Ovary (tissue), 9 donors: ENCODE measurements around the gene CENPE. TPM values are rescaled to one million over a fixed set of nuclear protein-coding genes. Genes with fewer than 3 reads are reported as not detected.

ENCODE experiments used
- DNase-seq, 5 donors: peaks; one replicate each; pipeline ENCODE4 v3.0.0-alpha.2; 2019 to 2020
- H3K27ac ChIP-seq, 2 donors: fragments of 200-600 bp; one replicate each; pipeline versions ENCODE4 v1.5.1 to v1.8.0; 2019 to 2022
- H3K27me3 ChIP-seq: fragments of 200-600 bp; one replicate; pipeline ENCODE4 v1.8.0; 2022
- H3K36me3 ChIP-seq: fragments of 200-600 bp; sonication (generic); one replicate; pipeline ENCODE4 v1.5.1; 2019
- H3K4me1 ChIP-seq: one replicate; pipeline ENCODE4 v1.8.1; 2013; ENCODE audit warnings: mild to moderate bottlenecking, moderate library complexity; ENCODE audit not compliant: insufficient read depth
- H3K4me3 ChIP-seq: fragments of 200-600 bp; sonication (generic); one replicate; pipeline ENCODE4 v1.5.1; 2017
- H3K9me3 ChIP-seq, 2 donors: fragments of 200-600 bp in 1 of 2; sonication (generic) in 1 of 2; one replicate each; pipeline versions ENCODE4 v1.5.1 to v1.8.1; 2013 to 2019; ENCODE audit warnings: mild to moderate bottlenecking in 1 of 2, moderate library complexity in 1 of 2
- CTCF ChIP-seq, 3 donors: fragments of 450-650 bp in 2 of 3; fragments of 200-600 bp in 1 of 3; IDR thresholded peaks; one replicate each; pipeline versions ENCODE4 v1.5.1 to v1.8.0; 2016 to 2022; ENCODE audit warnings: antibody characterized with exemption in 3 of 3, mild to moderate bottlenecking in 1 of 3
- EP300 ChIP-seq: sonication (generic); formaldehyde crosslinking; IDR thresholded peaks from one replicate; pipeline ENCODE4 v1.6.1; 2017; ENCODE audit warnings: antibody characterized with exemption
- POLR2A ChIP-seq: fragments of 450-650 bp; IDR thresholded peaks from one replicate; pipeline ENCODE4 v1.6.1; 2017; ENCODE audit warnings: antibody characterized with exemption, mild to moderate bottlenecking, moderate library complexity
- WGBS, 3 donors: extraction: QIAGEN DNeasy Blood & Tissue Kit in 1 of 3; methylation state at CpG; one replicate each; pipeline versions ENCODE4 v1.1.5 to v1.1.7; 2013 to 2017; 5-methylcytosine and 5-hydroxymethylcytosine counted together
- intact Hi-C, 4 donors: fragments of 100-400 bp; cut with DNase I; formaldehyde crosslinking; loops; one replicate each; pipeline versions ENCODE4 v1.11.0 to v1.15.1; 2022 to 2023
- polyA plus RNA-seq, 2 donors: library from polyadenylated mRNA; stranded (reverse); fragments of 200-250 nt in 1 of 2; fragments of 350-450 nt in 1 of 2; fragmentation: Illumina TruSeq in 1 of 2; extraction: RNeasy Lipid Tissue Mini Kit (QIAGEN cat#74804) in 1 of 2; gene quantifications; one replicate each; pipeline ENCODE4 v1.2.3, GENCODE V29; 2013 to 2014
- total RNA-seq, 7 donors: library from RNA; depleted of rRNA in 2 of 7; stranded (reverse); fragments of >200 nt in 2 of 7; fragmentation: NEBNext Ultra II Directional in 3 of 7; extraction: Animal tissue kit (Norgen Biotek cat#: 25700) in 3 of 7; gene quantifications; one replicate each; pipeline versions ENCODE4 v1.1.0 to v1.2.4, GENCODE V29; 2016 to 2023
- donor health status: DM: no; HTN: no; CAD: no; lungs with moderate emphysema.
- donor health status: DM: no; HTN: no; CAD: no.
- donor health status: Bipolar disorder and iron deficiency.
- donor health status: DM: yes; HTN: yes; CAD: no.
- donor health status: DM: no; HTN: no; CAD: no.
- donor health status: DM: yes; HTN: yes; CAD: no.

CENPE gene
- total and polyA plus RNA-seq, 9 donors: 0.23 to 2.5 (median 0.60) TPM

GRCh38 chr4:103162176-103162575 is 36.0 kb downstream of the CENPE start:
- DNase-seq: no peak
- Histone ChIP-seq H3K27me3 (no peaks in the 10 kb centered on the region), H3K27ac (no peak overlapping the region), H3K36me3 (no peaks in the 10 kb centered on the region), H3K4me1 (no peaks in the 10 kb centered on the region), H3K9me3 (no peaks in the 10 kb centered on the region), H3K4me3 (no peak overlapping the region)
- intact Hi-C loops: no loop called here
- 96 to 97% (median 97%) methylated on average over 2 of the region's 2 CpGs for WGBS, 3 donors
- TF ChIP-seq EP300: no peak
- no peak for TF ChIP-seq POLR2A
- no peak for TF ChIP-seq CTCF (IDR thresholded peaks at IDR 0.05)

GRCh38 chr4:103158760-103159159 is 39.4 kb downstream of the CENPE start:
- H3K4me3 ChIP-seq: no peak overlapping the region
- H3K36me3 ChIP-seq: no peaks in the 10 kb centered on the region
- no peak for DNase-seq
- no peak overlapping the region for H3K27ac ChIP-seq
- H3K4me1 ChIP-seq: no peaks in the 10 kb centered on the region
- H3K9me3 ChIP-seq: no peaks in the 10 kb centered on the region
- TF ChIP-seq CTCF (IDR thresholded peaks at IDR 0.05) (no peak), POLR2A (no peak), EP300 (no peak)
- H3K27me3 ChIP-seq: no peaks in the 10 kb centered on the region
- 33 to 59% (median 42%) methylated on average over 4 of the region's 4 CpGs for WGBS, 3 donors
- intact Hi-C loops: no loop called here

GRCh38 chr4:103156106-103156505 is 42.0 kb downstream of the CENPE start:
- H3K9me3 ChIP-seq: no peaks in the 10 kb centered on the region
- WGBS, 3 donors: 96 to 98% (median 96%) methylated on average over 3 of the region's 3 CpGs

GRCh38 chr4:103152381-103152780 is 45.8 kb downstream of the CENPE start:
- intact Hi-C loops: no loop called here
- 94 to 95% (median 95%) methylated on average over 3 of the region's 3 CpGs for WGBS, 3 donors
- Histone ChIP-seq H3K27me3 (no peaks in the 10 kb centered on the region), H3K9me3 (no peaks in the 10 kb centered on the region), H3K36me3 (no peaks in the 10 kb centered on the region), H3K4me1 (no peaks in the 10 kb centered on the region), H3K4me3 (no peak overlapping the region), H3K27ac (no peak overlapping the region)
- TF ChIP-seq POLR2A (no peak), CTCF (IDR thresholded peaks at IDR 0.05) (no peak), EP300 (no peak)
- no peak for DNase-seq

More at GRCh38 chr4:103156106-103156505, 42.0 kb downstream of the CENPE start:
- H3K27me3 ChIP-seq: no peaks in the 10 kb centered on the region
- H3K27ac ChIP-seq: no peak overlapping the region
- TF ChIP-seq POLR2A (no peak), CTCF (IDR thresholded peaks at IDR 0.05) (no peak), EP300 (no peak)
- DNase-seq: no peak
- no peak overlapping the region for H3K4me3 ChIP-seq
- no peaks in the 10 kb centered on the region for H3K36me3 ChIP-seq
- intact Hi-C loops: no loop called here
- H3K4me1 ChIP-seq: no peaks in the 10 kb centered on the region

- Histone ChIP-seq H3K36me3 (no peaks in the 10 kb centered on the region), H3K4me1 (no peaks in the 10 kb centered on the region), H3K9me3 (no peaks in the 10 kb centered on the region), H3K4me3 (no peak overlapping the region), H3K27ac (no peak overlapping the region), H3K27me3 (no peaks in the 10 kb centered on the region)
- no peak for DNase-seq
- intact Hi-C loops: no loop called here
- WGBS, 3 donors: 96 to 98% (median 98%) methylated on average over 1 of the region's 1 CpG
- no peak for TF ChIP-seq EP300
- TF ChIP-seq CTCF (IDR thresholded peaks at IDR 0.05): no peak
- no peak for TF ChIP-seq POLR2A
These were observed 47.5 kb downstream of the CENPE start for GRCh38 chr4:103150677-103151076.
